Hematopoietic multipotent progenitor cell treated with erythropoietin and hydrocortisone succinate and interleukin-3 and kit ligand, for 6 days (in vitro differentiated cells): ENCODE measurements around the gene NME2.

Source experiments
- DNase-seq: peaks from one replicate; pipeline ENCODE4 v3.0.0-alpha.2; 2015

The NME2 gene

DNA sequence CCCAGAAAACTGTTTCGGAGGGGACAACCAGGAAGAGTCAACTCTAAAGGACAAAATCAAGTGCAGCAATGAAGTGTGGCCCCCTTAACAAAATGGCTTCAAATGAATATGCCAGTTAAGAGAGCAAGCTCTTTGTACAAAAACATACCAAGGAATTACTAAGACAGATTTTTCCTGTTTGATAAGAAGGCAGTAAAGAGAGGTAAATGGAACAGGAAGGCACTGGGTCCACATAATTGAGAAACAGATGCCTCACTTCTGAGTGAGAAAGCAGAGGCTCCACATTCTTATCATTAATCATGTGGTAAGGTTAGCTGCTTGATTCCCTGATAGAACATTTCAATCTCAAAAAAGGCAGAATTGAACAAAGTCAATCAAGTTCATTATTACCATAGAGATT lies 48.7 kb downstream of the NME2 start:
- no peak for DNase-seq

GRCh38 chr17:51217946-51218345 lies 51.7 kb downstream of the NME2 start:
- DNase-seq = no peak

DNA sequence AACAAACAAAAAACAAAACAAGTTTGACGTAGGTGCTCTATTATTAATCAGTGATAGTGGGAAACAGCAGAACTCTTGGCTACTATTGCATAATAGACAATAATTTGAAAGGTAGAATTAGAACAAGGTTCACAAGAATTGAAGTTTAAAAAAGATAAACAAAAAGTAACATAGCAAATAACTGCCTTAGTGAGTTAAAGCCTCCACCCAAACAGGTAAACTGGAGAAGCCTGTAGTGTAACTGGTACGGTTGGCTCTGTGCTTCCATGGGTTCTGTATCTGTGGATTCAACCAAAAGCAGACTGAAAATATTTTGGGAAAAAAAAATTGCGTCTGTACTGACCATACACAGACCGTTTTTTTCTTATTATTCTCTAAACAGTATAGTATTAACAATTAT lies 55.1 kb downstream of the NME2 start:
- no peak for DNase-seq
